Astrocyte (in vitro differentiated cells and primary cell): ENCODE measurements around the gene MBP. TPM values are rescaled to one million over a fixed set of nuclear protein-coding genes. Genes with fewer than 3 reads are reported as not detected.

Source experiments
- DNase-seq: peaks from one replicate; pipeline ENCODE4 v3.0.0-alpha.2; 2010; ENCODE audit warnings: low read depth
- FAIRE-seq: peaks from 2 replicates; lab custom pipeline; 2011; peaks lifted over from hg19 to GRCh38; lab: Jason Lieb, UNC
- H2AFZ ChIP-seq: 2 replicates; pipeline ENCODE4 v1.6.0; 2012; ENCODE audit warnings: low read depth, low read length, inconsistent platforms
- H3K27ac ChIP-seq: 2 replicates; pipeline ENCODE4 v1.5.1; 2011; ENCODE audit warnings: low read depth, low read length, inconsistent platforms
- H3K27me3 ChIP-seq: 2 replicates; pipeline ENCODE4 v1.6.0; 2011; ENCODE audit warnings: low read length, inconsistent platforms; ENCODE audit not compliant: insufficient read depth
- H3K36me3 ChIP-seq: 2 replicates; pipeline ENCODE4 v1.5.1; 2011; ENCODE audit warnings: low read length, inconsistent platforms; ENCODE audit not compliant: insufficient read depth
- H3K4me1 ChIP-seq: 2 replicates; pipeline ENCODE4 v1.5.1; 2011; ENCODE audit warnings: low read length, inconsistent platforms; ENCODE audit not compliant: insufficient read depth
- H3K4me2 ChIP-seq: 2 replicates; pipeline ENCODE4 v1.6.0; 2012; ENCODE audit warnings: low read length, inconsistent platforms
- H3K4me3 ChIP-seq: 2 replicates; pipeline ENCODE4 v1.5.1; 2011; ENCODE audit warnings: low read depth, mild to moderate bottlenecking, low read length, inconsistent platforms; ENCODE audit not compliant: insufficient read depth
- H3K79me2 ChIP-seq: 2 replicates; pipeline ENCODE4 v1.6.0; 2012; ENCODE audit warnings: mild to moderate bottlenecking, low read length, inconsistent platforms; ENCODE audit not compliant: insufficient read depth
- H3K9ac ChIP-seq: 2 replicates; pipeline ENCODE4 v1.6.0; 2012; ENCODE audit warnings: mild to moderate bottlenecking, low read length, inconsistent platforms
- H3K9me3 ChIP-seq: 2 replicates; pipeline ENCODE4 v1.5.1; 2012; ENCODE audit warnings: low read depth, mild to moderate bottlenecking, low read length, inconsistent platforms; ENCODE audit not compliant: insufficient read depth
- H4K20me1 ChIP-seq: 2 replicates; pipeline ENCODE4 v1.6.0; 2012; ENCODE audit warnings: low read length, inconsistent platforms; ENCODE audit not compliant: insufficient read depth
- H3K27ac Mint-ChIP-seq: one replicate; pipeline ENCODE4 v1.8.0; 2021; ENCODE audit warnings: mild to moderate bottlenecking, mixed read lengths; ENCODE audit not compliant: unreplicated experiment
- H3K27me3 Mint-ChIP-seq: one replicate; pipeline ENCODE4 v1.8.0; 2021; ENCODE audit warnings: low read depth, mixed read lengths; ENCODE audit not compliant: unreplicated experiment
- H3K36me3 Mint-ChIP-seq: one replicate; pipeline ENCODE4 v1.8.0; 2021; ENCODE audit warnings: low read depth, mixed read lengths; ENCODE audit not compliant: unreplicated experiment
- H3K4me1 Mint-ChIP-seq: one replicate; pipeline ENCODE4 v1.8.0; 2021; ENCODE audit warnings: low read depth, mixed read lengths; ENCODE audit not compliant: unreplicated experiment
- H3K4me3 Mint-ChIP-seq: one replicate; pipeline ENCODE4 v1.8.0; 2021; ENCODE audit warnings: mild to moderate bottlenecking, moderate library complexity, mixed read lengths; ENCODE audit not compliant: unreplicated experiment
- H3K9me3 Mint-ChIP-seq: one replicate; pipeline ENCODE4 v1.8.0; 2021; ENCODE audit warnings: mild to moderate bottlenecking, mixed read lengths; ENCODE audit not compliant: unreplicated experiment
- CTCF ChIP-seq: IDR thresholded peaks from 2 replicates; pipeline ENCODE4 v1.5.1; 2011; ENCODE audit warnings: low read depth, mild to moderate bottlenecking, inconsistent platforms, low read length, moderate library complexity; ENCODE audit not compliant: insufficient read depth
- EZH2 ChIP-seq: IDR thresholded peaks from 2 replicates; pipeline ENCODE4 v1.6.1; 2012; ENCODE audit warnings: mild to moderate bottlenecking, low read length, inconsistent platforms; ENCODE audit not compliant: insufficient read depth
- total RNA-seq: library from RNA; stranded (reverse); gene quantifications from 2 replicates; pipeline ENCODE4 v1.2.1, GENCODE V29; 2021

The MBP gene
- total RNA-seq, 1 donor from 2014 or later, result 11.4 TPM

GRCh38 chr18:77025123-77025522 lies 107.5 kb downstream of the MBP start:
- no peaks in the 10 kb centered on the region for H3K4me1 Mint-ChIP-seq
- H3K4me2 ChIP-seq, result no peak overlapping the region
- H2AFZ ChIP-seq, result no peak overlapping the region
- no peak for DNase-seq
- no peaks in the 10 kb centered on the region for H3K79me2 ChIP-seq
- no peak overlapping the region for H3K27ac Mint-ChIP-seq
- no peaks in the 10 kb centered on the region for H3K9me3 ChIP-seq
- peaks cover 11% of the 10 kb centered on the region for H3K36me3 Mint-ChIP-seq
- H3K27ac ChIP-seq, result no peak overlapping the region
- no peak overlapping the region for H3K4me3 Mint-ChIP-seq
- peaks cover under 1% of the 10 kb centered on the region for H3K9me3 Mint-ChIP-seq
- no peaks in the 10 kb centered on the region for H3K36me3 ChIP-seq
- FAIRE-seq, result no peak
- H4K20me1 ChIP-seq, result no peaks in the 10 kb centered on the region
- no peaks in the 10 kb centered on the region for H3K4me1 ChIP-seq
- H3K9ac ChIP-seq, result no peak overlapping the region
- H3K27me3 ChIP-seq, result no peaks in the 10 kb centered on the region
- TF ChIP-seq CTCF, result no peak
- no peak for TF ChIP-seq EZH2
- no peak overlapping the region for H3K4me3 ChIP-seq
- H3K27me3 Mint-ChIP-seq, result no peaks in the 10 kb centered on the region

GRCh38 chr18:77024476-77024875 lies 108.1 kb downstream of the MBP start:
- Mint-ChIP-seq H3K36me3 (peaks cover 7% of the 10 kb centered on the region), H3K27me3 (no peaks in the 10 kb centered on the region), H3K27ac (no peak overlapping the region), H3K4me1 (no peaks in the 10 kb centered on the region), H3K9me3 (peaks cover 2% of the 10 kb centered on the region), H3K4me3 (no peak overlapping the region)
- Histone ChIP-seq H3K4me3 (no peak overlapping the region), H3K4me2 (no peak overlapping the region), H3K9me3 (no peaks in the 10 kb centered on the region), H3K9ac (no peak overlapping the region), H2AFZ (no peak overlapping the region), H4K20me1 (no peaks in the 10 kb centered on the region), H3K27me3 (no peaks in the 10 kb centered on the region), H3K4me1 (no peaks in the 10 kb centered on the region), H3K79me2 (no peaks in the 10 kb centered on the region), H3K27ac (no peak overlapping the region), H3K36me3 (no peaks in the 10 kb centered on the region)
- TF ChIP-seq EZH2 (no peak), CTCF (no peak)
- DNase-seq, result no peak
- FAIRE-seq, result no peak

GRCh38 chr18:77023102-77023782 lies 109.3 kb downstream of the MBP start:
- Mint-ChIP-seq H3K4me1 (no peaks in the 10 kb centered on the region), H3K27me3 (no peaks in the 10 kb centered on the region), H3K9me3 (peaks cover 4% of the 10 kb centered on the region), H3K4me3 (no peak overlapping the region), H3K36me3 (peaks cover 7% of the 10 kb centered on the region), H3K27ac (no peak overlapping the region)
- H3K4me3 ChIP-seq, result no peak overlapping the region
- no peaks in the 10 kb centered on the region for H3K36me3 ChIP-seq
- no peaks in the 10 kb centered on the region for H3K4me1 ChIP-seq
- FAIRE-seq (no peak), DNase-seq (no peak)
- no peaks in the 10 kb centered on the region for H3K9me3 ChIP-seq
- no peaks in the 10 kb centered on the region for H3K27me3 ChIP-seq
- no peaks in the 10 kb centered on the region for H3K79me2 ChIP-seq
- TF ChIP-seq CTCF, result no peak
- TF ChIP-seq EZH2, result no peak
- no peak overlapping the region for H3K4me2 ChIP-seq
- H3K9ac ChIP-seq, result no peak overlapping the region
- H2AFZ ChIP-seq, result no peak overlapping the region
- no peaks in the 10 kb centered on the region for H4K20me1 ChIP-seq
- H3K27ac ChIP-seq, result no peak overlapping the region
